Vagina (tissue), 2 donors: Measurements from ENCODE around the gene SMU1. TPM values are rescaled to one million over a fixed set of nuclear protein-coding genes. Genes with fewer than 3 reads are reported as not detected.

Experiments used
- DNase-seq, 2 donors: peaks; one replicate each; pipeline ENCODE4 v3.0.0-alpha.2; 2017; ENCODE audit errors: extremely low spot score in 2 of 2
- H3K27ac ChIP-seq: fragments of 200-600 bp; sonication (generic); one replicate; pipeline ENCODE4 v1.5.1; 2019
- H3K27me3 ChIP-seq: fragments of 200-600 bp; sonication (generic); one replicate; pipeline ENCODE4 v1.5.1; 2019
- H3K36me3 ChIP-seq, 2 donors: fragments of 200-600 bp; sonication (generic); one replicate each; pipeline ENCODE4 v1.5.1; 2017 to 2019
- H3K4me1 ChIP-seq: fragments of 200-600 bp; sonication (generic); one replicate; pipeline ENCODE4 v1.5.1; 2019
- H3K4me3 ChIP-seq, 2 donors: fragments of 200-600 bp; sonication (generic); 1 replicate in 1 of 2; 2 replicates in 1 of 2; pipeline ENCODE4 v1.5.1; 2016 to 2019
- H3K9me3 ChIP-seq: fragments of 200-600 bp; sonication (generic); one replicate; pipeline ENCODE4 v1.5.1; 2019
- POLR2A ChIP-seq, 2 donors: fragments of 450-650 bp; IDR thresholded peaks; one replicate each; pipeline ENCODE4 v1.6.1; 2017; ENCODE audit warnings: antibody characterized with exemption in 2 of 2, mild to moderate bottlenecking in 2 of 2, moderate library complexity in 2 of 2
- POLR2AphosphoS5 ChIP-seq, 2 donors: sonication (generic); formaldehyde crosslinking; IDR thresholded peaks; one replicate each; pipeline ENCODE4 v1.9.0; 2017; ENCODE audit warnings: antibody characterized with exemption in 2 of 2, mild to moderate bottlenecking in 2 of 2, low read depth in 1 of 2; ENCODE audit not compliant: insufficient read depth in 1 of 2
- intact Hi-C: fragments of 100-400 bp; cut with DNase I; formaldehyde crosslinking; loops from one replicate; pipeline ENCODE4 v1.15.1; 2023
- total RNA-seq: library from RNA; depleted of rRNA; stranded (reverse); fragments of >200 nt; gene quantifications from one replicate; pipeline ENCODE4 v1.2.3, GENCODE V29; 2016
- TF ChIP-seq, protein P1 (sequence below), 3 experiments: fragments of 450-650 bp in 2 of 3; fragments of 200-600 bp in 1 of 3; sonication (generic) in 1 of 3; IDR thresholded peaks; one replicate each; pipeline ENCODE4 v1.5.1; 2017 to 2019; ENCODE audit warnings: antibody characterized with exemption in 3 of 3, mild to moderate bottlenecking in 2 of 3, moderate library complexity in 2 of 3

Gene SMU1
- total RNA-seq, 1 donor from 2014 or later = 15.5 TPM

DNA sequence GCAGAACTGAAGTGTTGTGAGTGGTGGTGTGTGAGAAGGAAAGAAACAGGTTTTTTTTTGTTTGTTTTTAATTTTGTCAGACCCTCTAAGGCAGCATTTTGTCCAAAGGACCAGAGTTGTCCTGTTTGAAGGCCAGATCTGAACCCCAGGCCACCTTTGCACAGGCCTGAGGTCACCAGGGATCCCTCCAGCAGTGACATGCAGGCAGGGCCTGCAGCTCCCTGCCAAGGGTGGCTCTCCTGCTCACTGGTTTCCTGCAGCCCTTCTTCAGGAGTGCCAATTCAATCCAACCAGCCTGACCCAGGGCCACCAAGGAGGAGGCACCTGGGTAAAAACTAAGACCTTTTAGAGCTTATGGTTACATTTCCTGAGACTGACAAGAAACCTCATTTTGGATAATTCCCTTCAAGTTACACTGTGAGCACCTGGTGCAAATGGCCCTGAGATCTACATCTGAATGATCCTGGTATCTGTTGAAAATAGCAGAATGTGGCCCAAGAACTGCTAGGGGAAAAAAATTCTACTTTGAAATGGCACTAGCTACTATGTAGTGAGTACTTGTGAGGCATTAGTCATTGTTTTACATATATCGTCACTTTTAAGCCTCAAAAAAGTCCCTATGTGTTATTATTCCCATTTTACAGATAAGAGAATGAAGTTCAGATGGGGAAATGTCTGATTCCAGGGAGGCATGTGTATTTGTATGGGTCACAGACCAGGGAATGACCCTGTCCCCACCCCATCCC, 33.5 kb upstream of the SMU1 start:
- TF ChIP-seq, protein P1, sequence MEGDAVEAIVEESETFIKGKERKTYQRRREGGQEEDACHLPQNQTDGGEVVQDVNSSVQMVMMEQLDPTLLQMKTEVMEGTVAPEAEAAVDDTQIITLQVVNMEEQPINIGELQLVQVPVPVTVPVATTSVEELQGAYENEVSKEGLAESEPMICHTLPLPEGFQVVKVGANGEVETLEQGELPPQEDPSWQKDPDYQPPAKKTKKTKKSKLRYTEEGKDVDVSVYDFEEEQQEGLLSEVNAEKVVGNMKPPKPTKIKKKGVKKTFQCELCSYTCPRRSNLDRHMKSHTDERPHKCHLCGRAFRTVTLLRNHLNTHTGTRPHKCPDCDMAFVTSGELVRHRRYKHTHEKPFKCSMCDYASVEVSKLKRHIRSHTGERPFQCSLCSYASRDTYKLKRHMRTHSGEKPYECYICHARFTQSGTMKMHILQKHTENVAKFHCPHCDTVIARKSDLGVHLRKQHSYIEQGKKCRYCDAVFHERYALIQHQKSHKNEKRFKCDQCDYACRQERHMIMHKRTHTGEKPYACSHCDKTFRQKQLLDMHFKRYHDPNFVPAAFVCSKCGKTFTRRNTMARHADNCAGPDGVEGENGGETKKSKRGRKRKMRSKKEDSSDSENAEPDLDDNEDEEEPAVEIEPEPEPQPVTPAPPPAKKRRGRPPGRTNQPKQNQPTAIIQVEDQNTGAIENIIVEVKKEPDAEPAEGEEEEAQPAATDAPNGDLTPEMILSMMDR (IDR thresholded peaks at IDR 0.05) = no peak
- TF ChIP-seq POLR2A (IDR thresholded peaks at IDR 0.05) (no peak), POLR2AphosphoS5 (IDR thresholded peaks at IDR 0.05; ENCODE audit: insufficient read depth in 1 of 2, low read depth in 1 of 2) (no peak)
- Histone ChIP-seq H3K4me1 (peaks cover 18% of the 10 kb centered on the region), H3K27me3 (no peaks in the 10 kb centered on the region), H3K9me3 (no peaks in the 10 kb centered on the region), H3K4me3 (no peak overlapping the region), H3K27ac (no peak overlapping the region), H3K36me3 (peaks cover 0 to 40% of the 10 kb centered on the region in 2 donors)
- intact Hi-C loops = loop anchor here (10.0 kb wide), 1 partner anchor 45 kb away; no protein-coding TSS in a partner anchor
- DNase-seq = peak in 1 of 2 donors; percentile 42

DNA sequence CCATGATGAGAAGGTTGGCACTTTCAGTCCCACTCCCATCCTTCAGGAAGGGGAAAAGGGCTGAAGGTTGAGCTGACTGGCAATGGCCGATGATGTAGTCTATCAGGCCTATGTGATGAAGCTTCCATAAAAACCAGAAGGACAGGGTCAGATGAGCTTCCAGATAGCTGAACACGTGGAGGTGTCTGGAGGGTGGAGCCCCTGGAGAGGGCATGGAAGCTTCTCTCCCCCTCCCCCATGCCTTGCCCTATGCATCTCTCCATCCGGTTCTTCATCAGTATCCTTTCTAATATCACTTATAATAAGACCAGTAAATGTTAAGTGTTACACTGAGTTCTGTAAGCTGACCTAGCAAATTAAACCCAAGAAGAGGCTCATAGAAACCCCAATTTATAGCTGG, 32.6 kb upstream of the SMU1 start:
- intact Hi-C loops = loop anchor here (10.0 kb wide), 1 partner anchor 46 kb away; no protein-coding TSS in a partner anchor
- Histone ChIP-seq H3K4me1 (peaks cover 18% of the 10 kb centered on the region), H3K36me3 (peaks cover 0 to 31% of the 10 kb centered on the region in 2 donors), H3K4me3 (no peak overlapping the region), H3K9me3 (no peaks in the 10 kb centered on the region), H3K27ac (no peak overlapping the region), H3K27me3 (no peaks in the 10 kb centered on the region)
- peak in 1 of 2 donors; percentile 67 for DNase-seq
- TF ChIP-seq POLR2AphosphoS5 (IDR thresholded peaks at IDR 0.05; ENCODE audit: insufficient read depth in 1 of 2, low read depth in 1 of 2) (no peak), POLR2A (IDR thresholded peaks at IDR 0.05) (no peak)
- TF ChIP-seq, protein P1 (IDR thresholded peaks at IDR 0.05) = no peak

DNA sequence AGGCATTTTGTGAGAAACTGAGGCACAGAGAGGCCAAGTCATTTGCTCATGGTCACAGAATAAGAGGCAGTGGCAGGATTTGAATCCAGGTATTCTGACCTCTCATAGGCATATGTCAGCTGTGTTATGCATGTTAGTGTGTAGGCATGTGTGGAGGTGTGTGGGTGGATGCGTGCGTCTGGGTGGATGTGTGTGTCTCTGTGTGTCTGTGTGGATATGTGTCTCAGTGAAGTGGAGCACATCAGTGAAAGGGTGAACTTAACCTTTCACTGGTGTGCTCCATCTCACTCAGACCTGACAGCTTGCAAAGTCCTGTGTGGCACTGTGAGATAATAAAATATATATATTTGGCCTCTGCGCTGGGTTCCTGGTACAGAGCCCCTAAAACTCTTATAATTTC, 32.0 kb upstream of the SMU1 start:
- peak in 1 of 2 donors; percentile 64 for DNase-seq
- Histone ChIP-seq H3K27ac (no peak overlapping the region), H3K27me3 (no peaks in the 10 kb centered on the region), H3K4me3 (no peak overlapping the region), H3K4me1 (peaks cover 18% of the 10 kb centered on the region), H3K36me3 (peaks cover 0 to 26% of the 10 kb centered on the region in 2 donors), H3K9me3 (no peaks in the 10 kb centered on the region)
- intact Hi-C loops = loop anchor here (10.0 kb wide), 1 partner anchor 46 kb away; no protein-coding TSS in a partner anchor
- TF ChIP-seq, protein P1 (IDR thresholded peaks at IDR 0.05) = no peak
- TF ChIP-seq POLR2A (IDR thresholded peaks at IDR 0.05) = no peak
- TF ChIP-seq POLR2AphosphoS5 (IDR thresholded peaks at IDR 0.05; ENCODE audit: insufficient read depth in 1 of 2, low read depth in 1 of 2) = no peak

DNA sequence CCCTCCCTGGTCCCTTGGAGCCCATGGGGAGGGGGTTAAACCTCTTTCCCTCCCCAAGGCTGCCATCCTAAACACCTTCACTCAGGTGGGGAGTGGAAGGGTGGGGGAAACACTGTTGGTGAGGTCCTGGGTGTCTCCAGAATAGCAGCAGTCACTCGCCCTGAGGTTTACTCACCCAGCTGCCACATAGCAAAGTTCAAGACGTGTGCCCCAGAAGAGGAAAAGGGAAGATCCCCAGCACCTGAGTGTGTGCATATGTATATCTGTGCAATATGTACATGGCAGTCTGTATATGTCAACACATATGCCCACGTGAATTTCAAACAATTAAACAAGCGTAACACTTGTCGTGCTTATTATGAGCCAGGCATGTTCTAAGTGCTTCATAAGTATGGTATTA, 31.3 kb upstream of the SMU1 start:
- Histone ChIP-seq H3K4me3 (no peak overlapping the region), H3K4me1 (peaks cover 18% of the 10 kb centered on the region), H3K27me3 (no peaks in the 10 kb centered on the region), H3K9me3 (no peaks in the 10 kb centered on the region), H3K36me3 (peaks cover 0 to 19% of the 10 kb centered on the region in 2 donors), H3K27ac (peak overlapping the region; percentile 67)
- DNase-seq = no peak
- TF ChIP-seq, protein P1 (IDR thresholded peaks at IDR 0.05) = no peak
- no peak for TF ChIP-seq POLR2AphosphoS5 (IDR thresholded peaks at IDR 0.05; ENCODE audit: insufficient read depth in 1 of 2, low read depth in 1 of 2)
- no peak for TF ChIP-seq POLR2A (IDR thresholded peaks at IDR 0.05)
- intact Hi-C loops = loop anchor here (10.0 kb wide), 1 partner anchor 47 kb away; no protein-coding TSS in a partner anchor
